AG10803 (cell line): ENCODE measurements around the gene HAPLN2.

Experiments used
- DNase-seq: peaks from one replicate; pipeline ENCODE4 v3.0.0; 2010; ENCODE audit warnings: low read depth
- H3K4me3 ChIP-seq: 2 replicates; pipeline ENCODE4 v1.5.1; 2011; ENCODE audit warnings: mild to moderate bottlenecking, low read length, control low read depth
- CTCF ChIP-seq: conservative IDR thresholded peaks from 2 replicates; pipeline ENCODE4 v1.5.1; 2011; ENCODE audit warnings: mild to moderate bottlenecking, low read length, control low read depth, inconsistent platforms

HAPLN2 gene

GRCh38 chr1:156592158-156592909, 26.9 kb upstream of the HAPLN2 start:
- H3K4me3 ChIP-seq = peak overlapping the region; percentile 83
- TF ChIP-seq CTCF = no peak
- no peak for DNase-seq

- no peak for TF ChIP-seq CTCF
- DNase-seq = no peak
- H3K4me3 ChIP-seq = no peak overlapping the region
Observed at GRCh38 chr1:156592910-156593660, 26.1 kb upstream of the HAPLN2 start.

- H3K4me3 ChIP-seq = no peak overlapping the region
- no peak for TF ChIP-seq CTCF
- no peak for DNase-seq
Observed at GRCh38 chr1:156593661-156593989, 25.6 kb upstream of the HAPLN2 start.

- DNase-seq = no peak
- H3K4me3 ChIP-seq = no peak overlapping the region
- TF ChIP-seq CTCF = no peak
Observed at GRCh38 chr1:156594190-156594589, 25.0 kb upstream of the HAPLN2 start.

- TF ChIP-seq CTCF = no peak
- H3K4me3 ChIP-seq = no peak overlapping the region
- DNase-seq = no peak
Observed at GRCh38 chr1:156595016-156595415, 24.2 kb upstream of the HAPLN2 start.

- H3K4me3 ChIP-seq = no peak overlapping the region
- no peak for DNase-seq
- TF ChIP-seq CTCF = no peak
Observed at GRCh38 chr1:156596426-156596825, 22.8 kb upstream of the HAPLN2 start.

- no peak for TF ChIP-seq CTCF
- DNase-seq = no peak
- H3K4me3 ChIP-seq = no peak overlapping the region
Observed at GRCh38 chr1:156598125-156598524, 21.1 kb upstream of the HAPLN2 start.
